HG02610 (cell line): ENCODE data around the gene PCDHB7.
"Not testable (repeated sequence)": the region's sequence is repeated elsewhere in the genome, so short reads cannot be mapped to it uniquely, and the experiment has no call there.

ENCODE experiments used
- ATAC-seq: cut with Tn5 transposase; IDR thresholded peaks from one replicate; pipeline ENCODE4 v1.9.1; 2021; ENCODE audit warnings: mild to moderate bottlenecking, moderate library complexity; ENCODE audit not compliant: unreplicated experiment

Gene PCDHB7

GRCh38 chr5:141172381-141173204 lies at the start of gene PCDHB7:
Gene PCDHB7, plus strand, starts transcription at chr5:141172644. Its CDS starts 192 bp downstream, at chr5:141172836.
- ATAC-seq = no peak

- not testable (repeated sequence) for ATAC-seq
Observed at GRCh38 chr5:141123396-141124135, 48.9 kb upstream of the PCDHB7 start.

GRCh38 chr5:141127305-141127704 lies 45.1 kb upstream of the PCDHB7 start:
- no peak for ATAC-seq

- ATAC-seq = no peak
Observed at GRCh38 chr5:141135030-141135717, 37.3 kb upstream of the PCDHB7 start, which contains the start of gene PCDHB5. Gene PCDHB5, plus strand, starts transcription at chr5:141135206. Its CDS starts 229 bp downstream, at chr5:141135435.

- ATAC-seq = no peak
Observed at GRCh38 chr5:141135718-141136266, 36.7 kb upstream of the PCDHB7 start.

GRCh38 chr5:141137346-141137745 lies 35.1 kb upstream of the PCDHB7 start:
- not testable (repeated sequence) for ATAC-seq

- ATAC-seq = no peak
Observed at GRCh38 chr5:141149812-141150211, 22.6 kb upstream of the PCDHB7 start, which contains the start of gene PCDHB6. Gene PCDHB6, plus strand, starts transcription at chr5:141150057. Its CDS starts 201 bp downstream, at chr5:141150258.

GRCh38 chr5:141150224-141150992 lies 22.0 kb upstream of the PCDHB7 start:
- no peak for ATAC-seq

GRCh38 chr5:141150993-141151325 lies 21.5 kb upstream of the PCDHB7 start:
- no peak for ATAC-seq

- not testable (repeated sequence) for ATAC-seq
Observed at GRCh38 chr5:141151632-141152031, 20.8 kb upstream of the PCDHB7 start.

- not testable (repeated sequence) for ATAC-seq
Observed at GRCh38 chr5:141152096-141152495, 20.3 kb upstream of the PCDHB7 start.

- ATAC-seq = no peak
Observed at GRCh38 chr5:141155540-141156374, 16.7 kb upstream of the PCDHB7 start.

- ATAC-seq = not testable (repeated sequence)
Observed at GRCh38 chr5:141157356-141157755, 15.1 kb upstream of the PCDHB7 start.

- ATAC-seq = not testable (repeated sequence)
Observed at GRCh38 chr5:141157901-141158300, 14.5 kb upstream of the PCDHB7 start.

- not testable (repeated sequence) for ATAC-seq
Observed at GRCh38 chr5:141174291-141175104, 2.1 kb downstream of the PCDHB7 start.

- ATAC-seq = no peak
Observed at GRCh38 chr5:141175933-141176332, 3.5 kb downstream of the PCDHB7 start.

GRCh38 chr5:141177577-141178191 lies 5.2 kb downstream of the PCDHB7 start, which contains the start of gene PCDHB8:
Gene PCDHB8, plus strand, starts transcription at chr5:141177790. Its CDS starts 245 bp downstream, at chr5:141178035.
- ATAC-seq = not testable (repeated sequence)

GRCh38 chr5:141179371-141179770 lies 6.9 kb downstream of the PCDHB7 start:
- ATAC-seq = not testable (repeated sequence)
